ENCODE measurements around the gene SEMA5A. TPM values are rescaled to one million over a fixed set of nuclear protein-coding genes. Genes with fewer than 3 reads are reported as not detected.

The SEMA5A gene
- polyA plus RNA-seq, 1 of the 3 experiments (the other 2 are of a cell fraction): 0.58 TPM

- Histone ChIP-seq H3K36me3 (replicated peaks in 1 of 2; ENCODE audit: control insufficient read depth in 1 of 2, insufficient read depth in 2 of 2, low read length in 1 of 2) (no peaks in the 10 kb centered on the region), H3F3A (replicated peaks; ENCODE audit: insufficient read depth) (peaks cover 7% of the 10 kb centered on the region), H3K4me3 (ENCODE audit: low read depth in 2 of 2, low read length in 1 of 2) (no peak overlapping the region), H3K9ac (no peak overlapping the region), H3K79me2 (ENCODE audit: insufficient read depth) (no peaks in the 10 kb centered on the region), H3K9me3 (no peaks in the 10 kb centered on the region), H4K20me1 (ENCODE audit: insufficient read depth) (no peaks in the 10 kb centered on the region), H3K4me1 (ENCODE audit: control insufficient read depth in 1 of 2, insufficient read depth in 2 of 2, low read depth in 1 of 2, low read length in 1 of 2) (peaks cover 6 to 8% of the 10 kb centered on the region in 2 experiments; a peak in 1 of 4 replicates), H3K9me2 (no peaks in the 10 kb centered on the region), H2AFZ (ENCODE audit: low read depth) (peak overlapping the region; percentile 79; the same call in 1 of the 2 replicates), H3K27me3 (ENCODE audit: insufficient read depth) (no peaks in the 10 kb centered on the region), H3K4me2 (peak overlapping the region; percentile 59; the same call in 1 of the 2 replicates), H3K27ac (ENCODE audit: low read depth in 2 of 2, low read length in 1 of 2) (peak overlapping the region; percentile 70)
- 45% methylated on average over 8 of the region's 13 CpGs for WGBS (ENCODE audit: low lambda C conversion rate)
- CTCF ChIA-PET: interaction anchor here (0.8 kb wide), 1 partner anchor 16 kb away, joined by 3 read pairs; no protein-coding TSS in a partner anchor
- TF ChIP-seq NRF1 (IDR thresholded peaks at IDR 0.05; ENCODE audit: low read depth, low read length): no peak
- TF ChIP-seq GABPA (IDR thresholded peaks at IDR 0.05; ENCODE audit: low read depth): no peak
- no peak for TF ChIP-seq EZH2phosphoT487 (IDR thresholded peaks at IDR 0.05; ENCODE audit: borderline replicate concordance, low read depth)
- no peak for TF ChIP-seq USF2 (IDR thresholded peaks at IDR 0.05; ENCODE audit: borderline replicate concordance, low read depth, low read length)
- TF ChIP-seq FOXM1 (IDR thresholded peaks at IDR 0.05; ENCODE audit: low read depth): no peak
- TF ChIP-seq SMC3 (IDR thresholded peaks at IDR 0.05; ENCODE audit: low read depth, low read length): no peak
- no peak for TF ChIP-seq CTCF (IDR thresholded peaks at IDR 0.05)
- no peak for TF ChIP-seq FOXJ3 (CRISPR knock-in tag; IDR thresholded peaks at IDR 0.05)
- TF ChIP-seq SIN3A (IDR thresholded peaks at IDR 0.05; ENCODE audit: borderline replicate concordance, low read depth, low read length): no peak
- no peak for TF ChIP-seq POLR2AphosphoS5 (IDR thresholded peaks at IDR 0.05; ENCODE audit: low read depth, low read length)
- no peak for TF ChIP-seq PBX3 (IDR thresholded peaks at IDR 0.05)
- TF ChIP-seq JUND (IDR thresholded peaks at IDR 0.05): no peak
- no peak for TF ChIP-seq ZBTB33 (IDR thresholded peaks at IDR 0.05; ENCODE audit: borderline replicate concordance, low read depth)
- no peak for TF ChIP-seq FOSL2 (IDR thresholded peaks at IDR 0.05; ENCODE audit: borderline replicate concordance, low read depth)
- TF ChIP-seq NFIC (IDR thresholded peaks at IDR 0.05; ENCODE audit: borderline replicate concordance): no peak
- TF ChIP-seq YY1 (IDR thresholded peaks at IDR 0.05; ENCODE audit: low read depth): no peak
- TF ChIP-seq MEF2A (IDR thresholded peaks at IDR 0.05; ENCODE audit: borderline replicate concordance, low read depth): no peak
- no peak for TF ChIP-seq RXRA (IDR thresholded peaks at IDR 0.05; ENCODE audit: borderline replicate concordance, low read depth)
- no peak for DNase-seq
- POLR2A ChIA-PET: no interaction called here
These were observed 78.4 kb downstream of the SEMA5A start for GRCh38 chr5:9467199-9468059.
